Superior temporal gyrus (tissue), 1 donor: Measurements from ENCODE around the gene CCDC149.

Experiments
- DNase-seq: peaks from one replicate; pipeline ENCODE4 v3.0.0-alpha.2; 2016; ENCODE audit errors: extremely low spot score

The CCDC149 gene

DNA sequence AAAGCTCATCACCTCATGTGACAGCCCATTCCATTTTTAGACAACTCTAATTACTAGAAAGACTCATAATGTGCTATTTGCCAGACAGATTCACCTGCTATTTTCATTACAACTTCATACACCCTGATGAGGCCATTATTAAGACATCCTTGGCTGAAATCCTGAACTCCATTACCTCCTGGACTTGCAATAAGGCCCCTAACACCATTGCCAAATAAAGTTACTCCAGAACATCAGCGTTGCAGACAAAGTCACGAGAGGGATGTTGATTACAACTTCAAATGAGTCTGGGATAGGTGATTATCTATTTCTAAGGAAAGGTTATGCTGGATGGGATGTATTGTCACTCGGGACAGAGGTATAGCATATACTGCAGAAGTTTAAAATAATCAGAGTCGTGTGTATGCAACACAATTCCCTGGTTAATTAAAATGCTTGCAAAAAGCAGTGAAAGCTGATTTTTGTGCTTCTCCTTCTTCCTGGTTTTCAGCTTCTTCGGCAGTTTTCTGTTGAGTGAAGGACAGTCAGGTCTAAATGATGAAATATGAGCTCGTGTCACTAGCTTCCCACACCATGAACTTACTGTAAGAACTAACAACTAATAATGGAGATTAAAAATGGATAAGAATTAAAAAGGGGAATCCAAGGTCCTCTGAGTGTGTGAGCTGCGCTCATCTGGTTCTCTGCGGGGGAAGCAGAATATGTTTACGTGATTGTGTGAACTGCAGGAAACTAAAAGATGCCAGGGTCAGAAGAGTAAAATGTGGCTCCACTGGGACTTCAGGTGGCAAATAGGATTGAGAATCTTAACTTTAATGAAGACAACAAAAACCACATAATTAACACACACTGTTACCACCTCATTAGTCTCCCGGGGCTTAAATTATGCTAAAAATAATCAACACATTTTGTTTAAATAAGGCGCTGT, 135.0 kb downstream of the CCDC149 start:
- no peak for DNase-seq

DNA sequence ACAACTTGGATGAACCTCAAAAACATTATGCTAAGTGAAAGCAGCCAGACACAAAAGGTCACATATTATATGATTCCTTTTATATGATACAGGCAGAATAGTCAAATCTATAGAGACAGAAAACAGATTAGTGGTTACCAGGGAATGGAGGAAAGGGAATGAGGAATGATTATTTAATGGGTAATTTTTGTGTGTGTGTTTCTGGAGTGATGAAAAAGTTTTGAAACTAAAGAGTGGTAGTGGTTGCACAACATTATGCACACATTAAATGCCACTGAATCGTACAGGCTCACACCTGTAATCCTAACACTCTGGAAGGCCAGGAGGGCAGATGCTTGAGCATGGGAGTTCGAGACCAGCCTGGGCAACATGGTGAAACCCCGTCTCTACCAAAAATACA, 137.1 kb downstream of the CCDC149 start:
- DNase-seq = no peak

DNA sequence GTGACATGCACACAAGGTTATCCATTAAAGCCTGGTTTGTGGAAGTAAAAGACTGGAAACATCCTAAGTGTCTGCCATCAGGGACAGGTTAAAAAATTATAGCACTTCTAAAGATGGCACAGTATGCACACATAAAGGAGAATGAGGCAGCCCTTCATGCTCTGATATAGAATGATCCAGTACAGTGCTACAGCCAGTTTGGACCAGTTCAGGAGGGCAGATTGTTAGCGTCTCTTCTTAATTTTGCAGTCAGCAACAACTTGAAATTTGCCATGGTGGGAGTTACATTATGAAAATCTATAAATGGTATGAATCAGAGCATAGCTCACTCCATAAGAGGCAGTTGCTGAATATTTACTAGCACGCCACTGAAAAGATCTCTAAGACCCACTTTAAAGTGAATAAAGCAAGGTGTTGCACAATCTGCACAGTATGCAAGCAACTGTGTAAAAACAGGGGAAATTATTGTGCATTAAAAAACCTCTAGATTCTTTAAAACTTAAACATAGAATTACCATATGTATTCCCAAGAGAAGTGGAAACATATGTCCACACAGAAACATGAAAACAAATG, 137.7 kb downstream of the CCDC149 start:
- DNase-seq = no peak

DNA sequence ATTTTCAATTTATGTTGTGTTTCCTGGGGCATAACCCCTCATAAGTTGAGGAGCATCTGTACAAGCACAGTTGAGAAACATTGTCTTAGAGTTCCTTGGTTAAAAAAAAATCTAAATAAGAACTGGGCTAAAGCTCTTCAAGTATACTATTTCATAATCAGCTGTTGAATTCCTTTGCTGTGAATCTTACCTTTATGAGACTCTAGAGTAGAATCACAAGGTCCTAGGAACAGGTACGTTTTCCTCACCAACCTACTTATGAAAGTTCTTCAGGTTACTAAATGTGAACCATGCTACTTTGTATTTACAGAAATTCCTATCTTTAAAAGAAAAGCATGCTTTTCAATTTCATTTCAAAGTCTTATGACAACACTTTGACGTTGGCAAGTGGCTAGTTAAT, 138.4 kb downstream of the CCDC149 start:
- no peak for DNase-seq

DNA sequence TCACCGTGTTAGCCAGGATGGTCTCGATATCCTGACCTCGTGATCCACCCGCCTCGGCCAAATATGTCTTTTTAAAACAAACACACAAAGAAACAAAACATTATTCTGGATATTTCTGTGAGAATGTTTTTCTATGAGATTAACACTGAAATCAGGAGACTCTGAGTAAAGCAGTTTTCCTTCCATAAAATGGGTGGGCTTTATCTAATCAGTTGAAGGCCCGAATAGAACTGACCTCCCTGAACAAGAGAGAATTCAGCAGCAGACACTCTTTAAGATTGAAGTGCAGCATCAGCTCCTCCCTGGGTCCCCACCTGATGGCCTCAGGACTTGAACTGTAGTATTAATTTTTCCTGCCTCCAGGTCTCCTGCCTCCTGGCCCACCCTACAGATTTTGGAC, 139.9 kb downstream of the CCDC149 start:
- DNase-seq = no peak

DNA sequence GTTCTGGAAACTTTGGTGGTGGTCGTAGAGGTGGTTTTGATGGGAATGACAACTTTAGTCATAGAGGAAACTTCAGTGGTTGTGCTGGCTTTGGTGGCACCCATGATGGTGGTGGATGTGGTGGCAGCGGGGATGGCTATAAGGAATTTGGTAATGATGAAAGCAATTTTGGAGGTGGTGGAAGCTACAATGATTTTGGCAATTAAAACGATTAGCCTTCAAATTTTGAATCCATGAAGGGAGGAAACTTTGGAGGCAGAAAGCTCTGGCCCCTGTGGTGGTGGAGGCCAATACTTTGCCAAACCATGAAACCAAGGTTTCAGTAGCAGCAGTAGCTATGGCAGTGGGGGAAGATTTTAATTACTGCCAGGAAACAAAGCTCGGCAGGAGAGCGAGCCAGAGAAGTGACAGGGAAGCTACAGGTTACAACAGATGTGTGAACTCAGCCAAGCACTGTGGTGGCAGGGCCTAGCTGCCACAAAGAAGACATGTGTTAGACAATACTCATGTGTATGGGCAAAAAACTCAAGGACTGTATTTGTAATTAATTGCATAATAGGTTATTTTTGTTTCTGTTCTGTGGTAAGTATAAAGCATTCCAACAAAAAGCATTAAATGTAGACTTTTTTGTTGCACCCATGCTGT, 140.7 kb downstream of the CCDC149 start:
- DNase-seq = no peak

DNA sequence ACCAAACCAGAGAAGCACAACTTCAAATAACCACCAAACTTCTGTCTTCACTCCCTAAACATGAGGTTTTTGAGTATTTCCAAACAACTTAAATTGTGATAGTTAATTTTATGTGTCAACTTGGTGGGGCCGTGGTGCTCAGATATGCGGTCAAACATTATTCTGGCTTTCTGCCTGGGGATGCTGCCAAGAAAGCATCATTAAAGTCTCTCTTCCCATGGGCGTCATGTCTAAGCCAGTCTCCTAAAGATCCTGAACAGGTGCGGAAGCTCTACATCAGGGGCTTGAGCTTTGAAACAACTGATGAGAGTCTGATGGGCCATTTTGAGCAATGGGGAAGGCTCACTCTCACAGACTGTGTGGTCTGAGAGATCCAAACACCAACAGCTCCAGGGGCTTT, 141.6 kb downstream of the CCDC149 start:
- no peak for DNase-seq

DNA sequence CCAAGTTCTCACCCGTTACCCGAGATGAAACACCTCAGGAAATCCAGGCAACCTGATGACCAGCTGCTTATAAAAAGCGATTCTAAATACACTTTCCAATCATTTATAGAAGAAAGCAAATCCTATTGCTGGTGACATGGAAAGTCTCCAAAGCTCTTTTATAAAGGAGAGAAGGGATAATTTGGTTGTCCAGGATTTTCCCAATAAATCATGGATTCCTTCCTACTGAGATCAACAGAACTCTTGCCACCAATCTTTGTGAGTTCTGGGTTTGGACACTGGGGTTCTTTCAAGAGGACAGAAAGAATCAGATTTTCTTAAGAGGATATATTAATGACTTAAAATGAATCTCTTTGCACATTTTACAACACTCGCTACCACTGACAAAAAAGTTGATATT, 142.2 kb downstream of the CCDC149 start:
- DNase-seq = no peak

DNA sequence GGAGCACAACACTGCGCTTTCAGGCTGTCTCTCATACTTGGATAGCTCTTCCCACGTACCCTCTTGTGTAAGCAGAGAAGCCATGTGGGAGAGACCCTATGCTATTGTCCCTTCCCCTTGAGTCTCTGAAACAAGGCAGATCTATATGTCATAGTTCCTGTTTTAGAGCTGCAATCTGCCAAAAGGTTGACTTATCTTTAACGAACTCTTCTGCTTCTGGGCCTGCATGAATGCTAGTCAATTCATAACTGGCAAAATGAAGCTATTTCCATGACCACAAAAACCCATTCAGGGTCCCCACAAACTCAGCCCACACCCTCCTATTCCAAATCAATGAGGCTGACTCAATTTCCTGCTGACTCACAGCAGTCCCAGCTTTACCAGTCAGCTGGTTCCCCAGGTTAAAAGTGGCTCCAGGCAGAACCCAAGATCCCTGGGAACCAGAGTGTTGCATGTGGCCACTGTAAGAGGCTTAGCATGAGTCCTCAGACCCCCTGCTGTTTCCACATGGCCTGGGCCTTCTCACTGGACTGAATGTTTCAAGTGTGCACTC, 142.7 kb downstream of the CCDC149 start:
- no peak for DNase-seq

DNA sequence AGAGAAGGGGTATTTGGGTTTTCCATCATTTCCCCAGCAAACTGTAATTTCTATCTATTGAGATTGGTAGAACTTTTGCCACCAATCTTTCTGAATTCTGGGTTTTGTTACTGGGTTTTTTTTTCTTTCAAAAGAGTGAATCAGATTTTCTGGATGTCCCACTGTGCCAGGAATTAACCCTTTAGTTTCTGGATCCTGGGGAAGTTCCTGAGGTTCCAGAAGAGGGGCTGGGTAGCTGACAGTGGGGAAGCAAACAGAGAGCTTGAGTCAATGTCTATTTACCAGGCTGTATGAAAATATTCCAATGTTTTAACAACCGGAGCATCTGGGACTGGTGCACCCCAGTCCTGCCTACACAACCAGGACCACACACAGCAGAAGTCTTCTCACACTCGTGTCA, 143.3 kb downstream of the CCDC149 start:
- DNase-seq = no peak

DNA sequence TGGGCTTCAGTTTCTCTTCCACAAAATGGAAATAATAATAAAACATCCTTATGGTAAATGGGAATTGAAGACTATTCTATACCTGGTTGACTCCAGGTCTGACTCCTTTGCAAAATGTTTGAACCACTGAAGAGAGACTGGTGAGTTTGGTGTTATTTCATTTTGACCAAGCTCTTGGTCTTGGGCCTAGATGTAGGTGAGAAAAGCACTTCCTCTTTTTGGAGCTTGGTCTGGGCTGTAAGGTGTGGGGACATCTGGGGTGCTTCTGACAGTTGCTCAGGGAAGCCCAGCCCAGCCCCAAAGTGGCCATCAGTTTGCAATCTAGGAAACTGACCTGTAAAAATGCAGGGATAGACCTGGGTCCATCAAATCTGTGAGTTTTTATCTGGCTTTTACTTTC, 144.2 kb downstream of the CCDC149 start:
- DNase-seq = no peak

DNA sequence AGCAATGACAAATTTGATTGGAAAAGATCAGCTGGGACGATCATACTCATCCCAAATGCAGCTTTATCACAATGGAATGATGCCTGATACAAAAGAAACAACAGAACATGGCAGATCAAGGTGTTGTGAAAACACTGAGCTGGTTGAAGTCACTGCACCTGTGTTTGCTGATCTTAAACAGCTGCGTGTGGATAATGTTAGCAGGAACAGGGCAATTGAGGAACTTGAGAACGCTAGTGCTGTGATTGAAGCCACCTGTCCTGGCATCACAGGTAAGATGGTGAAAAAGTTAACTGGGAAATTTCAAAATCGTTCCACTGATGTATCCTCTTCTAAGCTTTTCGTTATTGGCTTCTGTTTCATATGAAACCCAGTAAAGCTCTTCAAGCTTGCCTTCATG, 144.8 kb downstream of the CCDC149 start:
- no peak for DNase-seq

DNA sequence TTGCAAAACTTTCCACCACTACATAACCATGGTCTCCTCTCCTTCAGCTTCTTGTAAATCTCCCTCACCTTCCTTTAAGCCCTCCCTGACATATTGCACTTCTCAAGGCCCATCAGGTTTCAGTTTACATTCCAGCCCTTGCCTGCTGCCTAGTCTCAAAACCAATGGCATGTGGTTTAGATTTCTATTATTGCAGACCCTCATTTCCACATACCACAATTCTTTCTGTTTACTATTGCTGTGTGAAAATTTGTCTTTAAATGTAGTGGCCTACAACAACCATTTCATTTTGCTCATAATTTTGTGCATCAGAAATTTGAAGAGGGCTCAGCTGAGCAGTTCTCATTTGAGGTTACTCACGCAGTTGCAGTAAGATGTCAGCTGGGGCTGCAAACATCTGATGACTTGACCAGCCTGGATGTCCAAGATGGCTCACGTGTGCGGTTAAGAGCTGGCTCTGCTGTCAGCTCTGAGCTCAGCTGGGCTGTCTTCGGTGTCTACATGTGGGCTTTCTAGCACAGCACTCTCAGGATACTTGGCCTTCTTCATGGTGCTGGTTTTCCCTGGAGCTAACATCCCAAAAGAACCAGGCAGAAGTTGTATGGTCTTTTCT, 147.4 kb downstream of the CCDC149 start:
- no peak for DNase-seq

DNA sequence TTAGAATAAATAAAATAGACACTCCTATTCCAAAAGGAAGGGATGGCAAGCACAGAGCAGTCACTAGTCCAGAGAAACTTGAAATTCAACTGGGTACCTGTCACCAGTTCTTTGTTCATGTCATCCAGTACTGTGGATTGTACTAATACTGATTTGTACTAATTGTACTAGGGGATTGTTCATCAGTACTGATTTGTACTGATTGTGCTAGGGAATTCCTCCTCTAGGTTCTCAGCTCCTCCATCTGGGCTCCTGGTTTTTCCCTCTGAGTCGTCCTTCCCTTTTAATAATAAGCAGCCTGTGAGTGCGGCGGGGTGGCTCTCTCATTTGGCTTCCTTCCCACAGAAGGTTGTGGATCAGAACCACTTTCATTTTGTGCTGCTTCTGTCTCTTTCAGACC, 148.5 kb downstream of the CCDC149 start:
- no peak for DNase-seq

DNA sequence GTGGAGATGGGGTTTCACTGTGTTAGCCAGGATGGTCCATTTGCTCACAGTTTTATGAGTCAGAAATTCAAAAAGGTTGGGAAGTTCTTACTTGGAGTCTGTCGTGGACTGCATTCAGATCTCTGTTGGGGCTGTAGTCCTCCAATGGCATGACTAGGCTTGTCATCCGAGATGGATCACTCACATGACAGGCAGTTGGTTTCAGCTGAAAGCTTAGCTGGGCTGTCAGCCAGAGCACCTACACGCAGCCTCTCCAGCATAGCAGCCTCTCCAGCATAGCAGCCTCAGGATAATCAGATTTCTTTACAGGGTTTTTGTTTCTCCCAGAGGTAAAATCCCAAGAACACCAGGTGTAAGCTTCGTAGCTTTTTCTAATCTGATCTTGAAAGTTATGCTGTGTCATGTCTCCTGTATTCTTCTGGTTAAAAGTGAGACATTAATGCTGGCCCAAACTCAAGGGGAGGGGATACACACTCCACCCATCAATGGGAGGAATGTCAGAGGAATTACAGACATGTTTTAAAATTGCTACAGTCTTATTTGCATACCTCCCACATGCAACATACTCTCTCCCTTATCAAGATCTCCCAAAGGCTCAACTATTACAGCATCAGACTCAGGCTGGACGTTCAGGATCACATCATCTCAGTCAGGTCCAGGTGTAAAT, 149.1 kb downstream of the CCDC149 start:
- no peak for DNase-seq
